Activated CD8-positive, alpha-beta memory T cell treated with anti-CD3 and anti-CD28 coated beads, Interleukin-2, amount 10 ng/mL, durations not matched to agents 7 days and 5 days (primary cell): ENCODE data around the gene RANGRF. TPM values are rescaled to one million over a fixed set of nuclear protein-coding genes. Genes with fewer than 3 reads are reported as not detected.

Experiments
- ATAC-seq: fragments of 150-1000 bp; cut with Tn5 transposase; one replicate; pipeline ENCODE4 v1.10.0; 2021; ENCODE audit warnings: moderate library complexity
- CTCF ChIA-PET: fragments of 350-600 bp; sonication (Branson Sonifier 250); formaldehyde crosslinking; loops from one replicate; lab custom pipeline; 2021; ENCODE audit warnings: antibody characterized with exemption; lab: Charles Lee
- DNase-seq: peaks from one replicate; pipeline ENCODE4 v3.0.0-alpha.2; 2020
- H3K27ac Mint-ChIP-seq: one replicate; pipeline ENCODE4 v1.8.0; 2021; ENCODE audit warnings: mild to moderate bottlenecking, mixed read lengths
- H3K27me3 Mint-ChIP-seq: one replicate; pipeline ENCODE4 v1.8.0; 2021; ENCODE audit warnings: mixed read lengths
- H3K36me3 Mint-ChIP-seq: one replicate; pipeline ENCODE4 v1.8.0; 2021; ENCODE audit warnings: mild to moderate bottlenecking, mixed read lengths
- H3K4me1 Mint-ChIP-seq: one replicate; pipeline ENCODE4 v1.8.0; 2021; ENCODE audit warnings: mixed read lengths
- H3K4me3 Mint-ChIP-seq: one replicate; pipeline ENCODE4 v1.8.0; 2021; ENCODE audit warnings: mild to moderate bottlenecking, moderate library complexity, mixed read lengths
- H3K9me3 Mint-ChIP-seq: one replicate; pipeline ENCODE4 v1.8.0; 2022; ENCODE audit warnings: low read depth, mixed read lengths
- total RNA-seq, 2 experiments: library from RNA; stranded (reverse); gene quantifications; one replicate each; pipeline ENCODE4 v1.2.3, GENCODE V29; 2021

RANGRF gene
- total RNA-seq, 2 experiments from 2014 or later: 53.8 to 63.6 TPM

DNA sequence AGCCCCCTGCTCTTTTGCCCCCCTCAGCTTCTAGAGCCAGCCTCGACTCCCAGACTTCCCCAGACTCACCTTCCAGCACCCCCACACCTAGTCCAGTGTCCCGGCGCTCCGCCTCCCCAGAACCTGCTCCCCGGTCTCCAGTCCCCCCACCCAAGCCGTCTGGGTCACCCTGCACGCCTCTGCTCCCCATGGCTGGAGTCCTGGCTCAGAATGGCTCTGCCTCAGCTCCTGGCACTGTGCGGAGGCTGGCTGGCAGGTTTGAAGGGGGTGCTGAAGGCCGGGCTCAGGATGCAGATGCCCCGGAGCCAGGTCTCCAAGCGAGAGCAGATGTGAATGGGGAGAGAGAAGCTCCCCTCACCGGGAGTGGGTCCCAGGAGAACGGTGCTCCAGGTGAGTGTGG, 23.8 kb downstream of the RANGRF start:
- Mint-ChIP-seq H3K4me1 (no peaks in the 10 kb centered on the region), H3K4me3 (no peak overlapping the region)
- CTCF ChIA-PET: no interaction called here

DNA sequence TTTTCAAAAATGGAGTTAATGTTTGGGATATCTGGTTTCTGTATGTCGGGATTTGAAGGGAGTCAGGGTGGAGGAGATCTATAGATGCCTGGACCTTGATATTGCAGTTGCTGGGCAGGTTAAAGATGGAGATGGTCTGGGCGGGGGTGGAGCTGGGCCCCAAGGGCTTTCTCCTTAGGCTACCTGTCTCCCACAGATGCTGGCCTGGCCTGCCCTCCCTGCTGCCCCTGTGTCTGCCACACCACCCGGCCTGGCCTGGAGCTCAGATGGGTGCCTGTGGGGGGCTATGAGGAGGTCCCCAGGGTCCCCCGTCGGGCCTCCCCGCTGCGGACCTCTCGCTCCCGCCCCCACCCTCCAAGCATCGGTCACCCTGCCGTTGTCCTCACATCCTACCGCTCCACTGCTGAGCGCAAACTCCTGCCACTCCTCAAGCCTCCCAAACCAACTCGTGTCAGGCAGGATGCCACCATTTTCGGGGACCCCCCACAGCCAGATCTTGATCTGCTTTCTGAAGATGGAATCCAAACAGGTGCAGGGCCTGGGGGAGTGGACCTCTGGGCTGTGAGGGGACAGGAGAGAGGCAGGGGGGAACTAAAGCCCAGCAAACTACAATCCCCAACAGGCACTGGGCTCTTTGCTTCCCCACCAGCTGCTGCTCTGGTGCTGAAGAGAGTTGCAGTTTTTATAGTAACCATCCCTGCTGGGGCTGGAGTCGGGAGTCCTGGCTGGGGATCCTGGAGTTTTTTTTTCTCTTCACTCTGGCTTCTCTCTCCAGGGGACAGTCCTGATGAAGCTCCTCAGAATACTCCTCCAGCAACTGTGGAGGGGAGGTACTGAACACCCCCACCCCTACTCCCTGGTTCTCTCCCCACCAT, 24.5 kb downstream of the RANGRF start:
- H3K4me1 Mint-ChIP-seq: no peaks in the 10 kb centered on the region
- H3K36me3 Mint-ChIP-seq: no peaks in the 10 kb centered on the region
- no peak for ATAC-seq
- H3K4me3 Mint-ChIP-seq: no peak overlapping the region
- no peaks in the 10 kb centered on the region for H3K9me3 Mint-ChIP-seq
- peaks cover 18% of the 10 kb centered on the region for H3K27me3 Mint-ChIP-seq
- CTCF ChIA-PET: interaction anchor here (0.8 kb wide), 1 partner anchor 305 kb away, joined by 3 read pairs; no protein-coding TSS in a partner anchor
- no peak for DNase-seq
- H3K27ac Mint-ChIP-seq: no peak overlapping the region

More for the DNA sequence above, 23.8 kb downstream of the RANGRF start:
- ATAC-seq: no peak
- Mint-ChIP-seq H3K36me3 (no peaks in the 10 kb centered on the region), H3K9me3 (no peaks in the 10 kb centered on the region), H3K27me3 (peaks cover 18% of the 10 kb centered on the region), H3K27ac (no peak overlapping the region)
- DNase-seq: no peak

DNA sequence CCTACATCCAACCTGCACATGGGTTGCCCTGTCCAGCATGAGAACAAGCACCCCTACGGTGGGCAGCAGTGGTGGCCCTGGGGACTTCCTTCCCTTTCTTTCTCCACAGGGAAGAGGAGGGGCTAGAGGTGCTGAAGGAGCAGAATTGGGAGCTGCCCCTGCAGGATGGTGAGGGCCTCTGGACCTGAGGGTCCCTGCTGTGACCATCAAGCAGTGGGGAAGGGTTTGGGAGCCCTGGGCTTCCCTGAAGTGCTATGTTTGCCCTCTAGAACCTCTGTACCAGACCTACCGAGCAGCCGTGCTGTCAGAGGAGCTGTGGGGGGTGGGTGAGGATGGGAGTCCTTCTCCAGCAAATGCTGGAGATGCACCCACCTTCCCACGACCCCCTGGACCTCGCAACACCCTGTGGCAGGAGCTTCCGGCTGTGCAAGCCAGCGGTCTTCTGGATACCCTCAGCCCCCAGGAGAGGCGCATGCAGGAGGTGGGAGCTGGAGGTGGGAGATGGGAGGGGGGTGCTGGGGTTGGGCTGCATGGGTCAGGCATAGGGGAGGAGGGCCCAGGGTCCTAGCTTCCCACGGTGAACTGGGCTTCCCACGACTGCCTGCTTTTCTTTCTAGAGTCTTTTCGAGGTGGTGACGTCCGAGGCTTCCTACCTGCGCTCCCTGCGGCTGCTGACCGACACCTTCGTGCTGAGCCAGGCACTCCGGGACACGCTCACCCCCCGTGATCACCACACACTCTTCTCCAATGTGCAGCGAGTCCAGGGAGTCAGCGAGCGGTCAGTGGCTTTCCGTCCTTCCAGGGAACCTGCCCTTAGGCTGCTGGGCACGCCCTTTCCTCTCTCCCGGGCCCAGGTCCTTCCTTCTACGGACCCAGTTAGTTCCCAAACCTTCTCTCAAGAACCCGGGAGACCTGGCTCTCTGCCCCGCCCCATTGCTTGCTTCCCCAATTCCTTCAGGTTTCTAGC, 26.6 kb downstream of the RANGRF start:
- Mint-ChIP-seq H3K27ac (no peak overlapping the region), H3K27me3 (peaks cover 18% of the 10 kb centered on the region), H3K4me3 (no peak overlapping the region), H3K4me1 (no peaks in the 10 kb centered on the region), H3K9me3 (no peaks in the 10 kb centered on the region), H3K36me3 (no peaks in the 10 kb centered on the region)
- DNase-seq (no peak), ATAC-seq (no peak)
- CTCF ChIA-PET: interaction anchor here (0.8 to 1.8 kb wide), 2 partner anchors 11 to 679 kb away, joined by 3 to 6 read pairs; no protein-coding TSS in a partner anchor

DNA sequence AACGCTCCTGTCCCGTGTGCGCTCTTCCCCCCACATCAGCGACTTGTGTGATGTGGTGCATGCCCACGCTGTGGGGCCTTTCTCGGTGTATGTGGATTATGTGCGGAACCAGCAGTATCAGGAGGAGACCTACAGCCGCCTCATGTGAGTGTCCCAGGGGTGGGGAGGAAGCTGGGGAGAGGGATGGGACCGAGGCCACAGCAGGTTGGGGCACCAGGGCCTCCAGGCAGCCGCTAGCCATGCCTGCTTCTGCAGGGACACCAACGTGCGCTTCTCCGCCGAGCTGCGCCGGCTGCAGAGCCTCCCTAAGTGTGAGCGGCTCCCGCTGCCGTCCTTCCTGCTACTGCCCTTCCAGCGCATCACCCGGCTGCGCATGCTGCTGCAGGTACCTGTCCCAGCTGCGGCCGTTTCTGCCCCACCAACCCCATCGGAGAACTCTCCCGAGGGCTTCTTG, 27.3 kb downstream of the RANGRF start:
- no peaks in the 10 kb centered on the region for H3K9me3 Mint-ChIP-seq
- DNase-seq (no peak), ATAC-seq (no peak)
- H3K36me3 Mint-ChIP-seq: no peaks in the 10 kb centered on the region
- no peaks in the 10 kb centered on the region for H3K4me1 Mint-ChIP-seq
- H3K4me3 Mint-ChIP-seq: no peak overlapping the region
- peaks cover 18% of the 10 kb centered on the region for H3K27me3 Mint-ChIP-seq
- CTCF ChIA-PET: interaction anchor here (0.6 kb wide), 1 partner anchor 335 kb away, joined by 3 read pairs; no protein-coding TSS in a partner anchor
- no peak overlapping the region for H3K27ac Mint-ChIP-seq

DNA sequence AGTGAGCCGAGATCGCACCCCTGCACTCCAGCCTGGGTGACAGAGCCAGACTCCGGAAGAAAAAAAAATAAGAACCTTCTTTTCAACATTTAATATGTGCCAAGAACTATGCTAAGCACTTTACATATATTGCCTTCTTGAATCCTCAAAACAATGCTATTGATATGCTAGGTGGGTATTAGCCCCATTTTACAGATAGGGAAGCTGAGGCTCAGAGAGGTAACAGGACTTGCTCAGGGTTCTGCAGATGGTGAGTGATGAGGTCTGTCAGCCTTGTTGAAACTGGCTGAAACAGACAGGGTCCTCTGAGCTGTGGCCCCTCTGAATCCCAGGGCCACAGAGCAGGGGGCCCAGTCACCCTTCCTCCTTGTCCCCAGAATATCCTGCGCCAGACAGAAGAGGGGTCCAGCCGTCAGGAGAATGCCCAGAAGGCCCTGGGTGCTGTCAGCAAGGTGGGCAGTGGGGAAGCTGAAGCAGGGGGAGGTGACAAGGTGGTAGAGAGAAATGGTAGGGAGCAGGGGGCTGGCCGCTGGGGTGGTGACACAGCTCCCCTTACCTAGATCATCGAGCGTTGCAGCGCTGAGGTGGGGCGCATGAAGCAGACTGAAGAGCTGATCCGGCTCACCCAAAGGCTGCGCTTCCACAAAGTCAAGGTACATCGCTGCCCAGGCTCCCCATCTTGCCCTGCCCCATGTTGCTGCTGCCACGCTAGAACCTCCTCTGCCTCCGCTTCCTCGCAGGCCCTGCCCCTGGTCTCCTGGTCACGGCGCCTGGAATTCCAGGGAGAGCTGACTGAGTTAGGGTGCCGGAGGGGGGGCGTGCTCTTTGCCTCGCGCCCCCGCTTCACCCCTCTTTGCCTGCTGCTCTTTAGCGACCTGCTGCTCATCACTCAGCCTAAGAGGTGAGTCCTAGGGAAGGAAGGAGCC, 29.8 kb downstream of the RANGRF start:
- H3K27ac Mint-ChIP-seq: no peak overlapping the region
- no peaks in the 10 kb centered on the region for H3K36me3 Mint-ChIP-seq
- CTCF ChIA-PET: interaction anchor here (1.1 kb wide), 1 partner anchor 9 kb away, joined by 3 read pairs; no protein-coding TSS in a partner anchor
- DNase-seq (no peak), ATAC-seq (no peak)
- no peaks in the 10 kb centered on the region for H3K4me1 Mint-ChIP-seq
- peaks cover 23% of the 10 kb centered on the region for H3K27me3 Mint-ChIP-seq
- no peak overlapping the region for H3K4me3 Mint-ChIP-seq
- no peaks in the 10 kb centered on the region for H3K9me3 Mint-ChIP-seq

DNA sequence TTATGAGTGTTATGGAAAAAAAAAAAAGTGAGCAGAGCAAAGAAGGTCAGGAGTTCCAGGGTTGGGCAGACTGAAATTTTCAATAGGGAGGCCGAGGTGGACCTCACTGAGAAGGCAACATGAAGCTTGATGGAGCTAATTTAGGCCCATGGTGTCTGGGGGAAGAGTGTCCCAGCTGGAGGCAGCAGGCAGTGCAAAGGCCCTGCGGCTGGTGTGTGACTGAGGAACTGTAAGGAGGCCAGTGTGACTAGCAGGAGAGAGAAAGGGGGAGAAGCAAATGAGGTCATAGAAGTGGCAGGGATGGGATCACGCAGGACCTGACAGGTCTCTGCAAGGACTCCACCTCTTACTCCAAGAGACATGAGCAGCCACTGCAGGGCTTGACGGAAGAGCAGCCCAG, 31.8 kb downstream of the RANGRF start:
- Mint-ChIP-seq H3K9me3 (no peaks in the 10 kb centered on the region), H3K27me3 (peaks cover 20% of the 10 kb centered on the region), H3K4me3 (no peak overlapping the region), H3K27ac (no peak overlapping the region), H3K36me3 (no peaks in the 10 kb centered on the region), H3K4me1 (no peaks in the 10 kb centered on the region)
- CTCF ChIA-PET: interaction anchor here (0.6 kb wide), 1 partner anchor 856 kb away, joined by 3 read pairs; no protein-coding TSS in a partner anchor
- DNase-seq: no peak
- no peak for ATAC-seq

DNA sequence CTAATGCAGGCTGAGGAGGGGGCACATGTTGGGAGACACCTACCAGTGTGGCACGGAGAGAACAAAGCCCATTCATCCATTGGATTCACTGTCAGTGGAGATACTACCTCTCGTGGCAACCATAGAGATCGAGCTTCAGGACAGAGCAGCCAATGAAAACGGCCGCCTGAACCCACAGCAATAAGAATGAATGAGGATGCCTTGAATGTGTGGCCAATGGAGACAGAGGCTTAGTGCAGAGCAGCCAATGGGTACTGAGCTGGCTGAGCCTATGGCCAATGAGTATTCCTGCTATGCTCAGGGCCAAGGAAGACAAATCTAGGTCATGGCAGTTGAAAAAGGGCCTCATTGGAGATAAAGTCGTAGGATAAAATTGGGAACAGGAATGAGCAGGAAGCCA, 32.5 kb downstream of the RANGRF start:
- Mint-ChIP-seq H3K27me3 (peaks cover 24% of the 10 kb centered on the region), H3K4me3 (no peak overlapping the region), H3K9me3 (no peaks in the 10 kb centered on the region), H3K4me1 (peaks cover 2% of the 10 kb centered on the region), H3K36me3 (no peaks in the 10 kb centered on the region), H3K27ac (no peak overlapping the region)
- CTCF ChIA-PET: no interaction called here
- DNase-seq: no peak
- no peak for ATAC-seq

DNA sequence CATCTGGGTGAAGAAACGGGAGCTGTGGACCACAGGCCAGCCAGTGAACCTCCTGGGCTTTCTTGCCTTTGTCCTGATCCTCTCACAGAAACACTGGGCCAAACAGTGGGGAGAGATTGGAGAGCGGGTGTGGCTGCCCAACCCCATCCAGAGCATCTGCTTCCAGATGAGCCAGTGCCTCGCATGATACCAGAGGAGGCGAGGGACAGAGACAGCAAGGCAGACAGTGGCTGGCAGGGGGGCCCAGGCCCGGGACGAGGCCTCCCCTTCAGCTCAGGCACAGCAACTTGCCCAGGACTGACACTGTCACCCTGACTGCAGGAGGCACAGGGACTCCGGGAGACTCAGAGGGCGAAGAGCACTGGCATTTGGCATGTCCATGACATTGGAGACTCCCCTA, 33.6 kb downstream of the RANGRF start:
- Mint-ChIP-seq H3K27ac (no peak overlapping the region), H3K27me3 (peaks cover 29% of the 10 kb centered on the region)

DNA sequence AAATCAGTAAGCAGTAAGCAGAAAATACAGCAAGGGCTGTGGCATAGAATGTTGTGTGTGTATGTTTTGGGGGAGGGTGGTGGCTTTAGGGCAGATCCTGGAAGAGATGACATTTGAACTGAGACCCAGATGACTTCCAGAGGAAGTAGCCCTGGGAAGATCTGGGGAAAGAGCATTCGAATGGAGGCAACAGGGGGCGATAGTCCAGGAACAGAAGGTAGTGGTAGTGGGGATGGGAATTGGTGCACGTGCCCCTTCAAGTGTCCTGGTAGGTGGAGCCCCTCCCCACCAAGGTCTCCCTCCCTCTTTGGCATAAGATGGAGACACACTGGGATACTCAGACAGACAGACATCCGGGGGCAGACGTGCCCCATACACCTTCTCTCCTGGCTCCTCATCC, 35.7 kb downstream of the RANGRF start:
- Mint-ChIP-seq H3K4me3 (no peak overlapping the region), H3K9me3 (no peaks in the 10 kb centered on the region), H3K27ac (no peak overlapping the region), H3K27me3 (peaks cover 43% of the 10 kb centered on the region), H3K36me3 (no peaks in the 10 kb centered on the region), H3K4me1 (peaks cover 13% of the 10 kb centered on the region)
- DNase-seq: no peak
- CTCF ChIA-PET: no interaction called here
- no peak for ATAC-seq

More for the DNA sequence above, 33.6 kb downstream of the RANGRF start:
- DNase-seq: no peak
- ATAC-seq: no peak
- Mint-ChIP-seq H3K4me1 (peaks cover 11% of the 10 kb centered on the region), H3K36me3 (no peaks in the 10 kb centered on the region), H3K4me3 (no peak overlapping the region), H3K9me3 (no peaks in the 10 kb centered on the region)
- CTCF ChIA-PET: interaction anchor here (0.8 kb wide), 1 partner anchor 16 kb away, joined by 3 read pairs; no protein-coding TSS in a partner anchor

DNA sequence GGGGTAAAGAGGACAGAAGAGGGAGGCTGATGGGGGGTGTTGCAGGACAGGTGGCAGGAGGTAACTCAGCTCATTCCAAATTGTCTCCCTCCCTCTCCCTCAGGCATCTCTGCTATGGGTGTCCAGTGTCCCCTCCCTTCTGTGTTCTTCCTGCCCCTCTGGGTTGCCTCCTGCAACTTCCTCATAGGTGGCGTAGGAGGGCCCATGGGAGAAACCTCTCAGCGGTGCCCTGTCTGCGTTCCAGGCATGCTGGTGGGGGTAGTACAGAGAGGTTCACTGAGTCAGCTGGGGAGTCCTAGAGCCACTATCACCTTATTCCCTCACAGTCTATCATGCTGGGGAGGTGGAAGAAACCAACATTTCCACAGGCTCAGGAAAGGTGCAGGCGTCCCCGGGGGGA, 36.5 kb downstream of the RANGRF start:
- H3K27me3 Mint-ChIP-seq: peaks cover 43% of the 10 kb centered on the region
- CTCF ChIA-PET: interaction anchor here (1.5 kb wide), 1 partner anchor 51 kb away, joined by 3 read pairs; the partner anchor contains the start of gene KRABD2

DNA sequence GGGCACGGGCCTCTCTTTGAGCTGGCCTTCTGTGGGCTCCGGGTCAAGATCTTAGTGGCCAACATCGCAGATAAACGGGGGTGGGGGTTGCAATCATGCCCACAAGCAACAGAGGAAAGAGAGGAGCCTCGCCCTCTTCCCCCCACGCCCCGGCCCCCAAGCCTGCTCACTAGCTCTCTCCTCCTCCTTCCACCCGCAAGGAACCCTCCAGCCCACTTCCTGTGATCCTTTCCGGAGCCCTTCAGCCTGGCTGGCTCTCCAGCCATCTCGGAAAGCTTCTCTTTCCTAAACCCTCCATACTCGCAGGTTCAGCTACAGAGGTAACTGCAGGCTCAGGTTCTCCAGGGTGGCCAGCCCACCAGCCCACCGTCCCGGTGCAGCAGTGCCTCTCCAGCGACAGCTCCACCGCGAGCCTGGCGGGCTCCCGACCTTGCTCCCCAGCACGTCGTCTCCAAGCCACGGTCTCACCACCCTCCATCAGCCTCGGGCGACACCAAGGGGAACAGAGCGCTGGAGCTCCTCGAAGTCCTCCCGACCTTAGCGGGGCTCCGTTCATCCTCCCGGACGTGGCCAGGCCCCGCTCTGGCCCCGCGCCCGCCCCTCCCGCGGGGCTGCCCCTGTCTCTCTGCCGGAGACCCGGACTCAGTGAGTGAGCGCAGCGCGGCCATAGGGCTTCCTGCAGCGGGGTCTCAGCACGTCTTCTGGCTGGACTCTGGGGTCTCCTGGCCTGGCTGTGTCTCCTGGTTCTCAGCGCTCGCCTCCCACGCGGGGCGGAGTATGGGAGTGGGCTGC, 38.2 kb downstream of the RANGRF start:
- H3K4me3 Mint-ChIP-seq: peak overlapping the region; percentile 56
- H3K36me3 Mint-ChIP-seq: no peaks in the 10 kb centered on the region
- peaks cover 40% of the 10 kb centered on the region for H3K27me3 Mint-ChIP-seq
- ATAC-seq (peak; percentile 70), DNase-seq (peak; percentile 47)
- CTCF ChIA-PET: interaction anchor here (0.6 to 2.8 kb wide), 9 partner anchors 9 to 931 kb away, joined by 3 to 12 read pairs (median 4); partner anchors contain the start of genes ALOXE3 and SLC25A35
- H3K9me3 Mint-ChIP-seq: no peaks in the 10 kb centered on the region
- no peak overlapping the region for H3K27ac Mint-ChIP-seq
- peaks cover 13% of the 10 kb centered on the region for H3K4me1 Mint-ChIP-seq

More for the DNA sequence above, 36.5 kb downstream of the RANGRF start:
- H3K9me3 Mint-ChIP-seq: no peaks in the 10 kb centered on the region
- no peak for DNase-seq
- peaks cover 13% of the 10 kb centered on the region for H3K4me1 Mint-ChIP-seq
- H3K27ac Mint-ChIP-seq: no peak overlapping the region
- H3K36me3 Mint-ChIP-seq: no peaks in the 10 kb centered on the region
- ATAC-seq: no peak
- no peak overlapping the region for H3K4me3 Mint-ChIP-seq
